BJ (cell line): ENCODE results near the gene PIK3R4. TPM values are rescaled to one million over a fixed set of nuclear protein-coding genes. Genes with fewer than 3 reads are reported as not detected.

Experiments used
- CTCF ChIA-PET: fragments of 350-600 bp; formaldehyde crosslinking; extraction: SDS; loops from one replicate; lab custom pipeline; 2021; ENCODE audit warnings: antibody characterized with exemption, inconsistent platforms; lab: Yijun Ruan, JAX
- POLR2A ChIA-PET: fragments of 300-600 bp; sonication (Branson Sonifier 250); formaldehyde crosslinking; extraction: SDS; loops from one replicate; lab custom pipeline; 2021; ENCODE audit warnings: antibody characterized with exemption; lab: Charles Lee
- DNase-seq: peaks from one replicate; pipeline ENCODE4 v3.0.0-alpha.2; 2011; ENCODE audit warnings: low read depth
- H3K27me3 ChIP-seq: 2 replicates; pipeline ENCODE4 v1.6.0; 2011; ENCODE audit warnings: low read length; ENCODE audit not compliant: control insufficient read depth, insufficient read depth
- H3K36me3 ChIP-seq: 2 replicates; pipeline ENCODE4 v1.5.1; 2011; ENCODE audit warnings: low read length; ENCODE audit not compliant: control insufficient read depth, insufficient read depth
- H3K4me3 ChIP-seq: 2 replicates; pipeline ENCODE4 v1.5.1; 2011; ENCODE audit warnings: low read depth, mild to moderate bottlenecking, control low read depth, low read length
- polyA plus RNA-seq: library from polyadenylated mRNA; depleted of rRNA; stranded (reverse); fragments of >200 nt; gene quantifications from 2 replicates; pipeline ENCODE4 v1.2.3, GENCODE V29; 2011
- TF ChIP-seq, protein P1 (sequence below): IDR thresholded peaks from 2 replicates; pipeline ENCODE4 v1.5.1; 2011; ENCODE audit warnings: low read depth, mild to moderate bottlenecking, control low read depth, inconsistent platforms, low read length, moderate library complexity; ENCODE audit not compliant: insufficient read depth

PIK3R4 gene
- polyA plus RNA-seq, 1 experiment = 29.5 TPM

DNA sequence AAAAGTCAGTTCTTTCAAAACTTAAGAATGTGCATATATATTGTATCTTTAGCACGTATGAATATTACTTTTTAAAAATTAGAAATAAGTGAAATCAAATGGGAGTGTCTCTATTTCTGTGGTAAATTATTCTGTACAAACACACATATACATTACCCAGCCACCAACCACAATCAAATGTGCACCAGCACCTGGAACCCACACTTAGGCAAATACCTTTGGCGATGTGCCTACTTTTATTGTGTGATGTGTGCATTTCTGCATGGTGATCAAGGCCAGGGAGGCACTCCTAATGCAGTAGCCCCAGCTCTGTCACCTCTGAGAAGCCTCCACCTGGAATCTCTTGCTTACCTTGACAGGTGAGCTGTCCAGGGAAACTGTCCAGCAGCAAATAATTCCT is 76.9 kb downstream of the PIK3R4 start:
- H3K36me3 ChIP-seq = peaks cover 3% of the 10 kb centered on the region; the same call in 1 of the 2 replicates
- H3K4me3 ChIP-seq = no peak overlapping the region
- TF ChIP-seq, protein P1, sequence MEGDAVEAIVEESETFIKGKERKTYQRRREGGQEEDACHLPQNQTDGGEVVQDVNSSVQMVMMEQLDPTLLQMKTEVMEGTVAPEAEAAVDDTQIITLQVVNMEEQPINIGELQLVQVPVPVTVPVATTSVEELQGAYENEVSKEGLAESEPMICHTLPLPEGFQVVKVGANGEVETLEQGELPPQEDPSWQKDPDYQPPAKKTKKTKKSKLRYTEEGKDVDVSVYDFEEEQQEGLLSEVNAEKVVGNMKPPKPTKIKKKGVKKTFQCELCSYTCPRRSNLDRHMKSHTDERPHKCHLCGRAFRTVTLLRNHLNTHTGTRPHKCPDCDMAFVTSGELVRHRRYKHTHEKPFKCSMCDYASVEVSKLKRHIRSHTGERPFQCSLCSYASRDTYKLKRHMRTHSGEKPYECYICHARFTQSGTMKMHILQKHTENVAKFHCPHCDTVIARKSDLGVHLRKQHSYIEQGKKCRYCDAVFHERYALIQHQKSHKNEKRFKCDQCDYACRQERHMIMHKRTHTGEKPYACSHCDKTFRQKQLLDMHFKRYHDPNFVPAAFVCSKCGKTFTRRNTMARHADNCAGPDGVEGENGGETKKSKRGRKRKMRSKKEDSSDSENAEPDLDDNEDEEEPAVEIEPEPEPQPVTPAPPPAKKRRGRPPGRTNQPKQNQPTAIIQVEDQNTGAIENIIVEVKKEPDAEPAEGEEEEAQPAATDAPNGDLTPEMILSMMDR = no peak
- CTCF ChIA-PET = no interaction called here
- POLR2A ChIA-PET = no interaction called here
- DNase-seq = no peak
- H3K27me3 ChIP-seq = no peaks in the 10 kb centered on the region

DNA sequence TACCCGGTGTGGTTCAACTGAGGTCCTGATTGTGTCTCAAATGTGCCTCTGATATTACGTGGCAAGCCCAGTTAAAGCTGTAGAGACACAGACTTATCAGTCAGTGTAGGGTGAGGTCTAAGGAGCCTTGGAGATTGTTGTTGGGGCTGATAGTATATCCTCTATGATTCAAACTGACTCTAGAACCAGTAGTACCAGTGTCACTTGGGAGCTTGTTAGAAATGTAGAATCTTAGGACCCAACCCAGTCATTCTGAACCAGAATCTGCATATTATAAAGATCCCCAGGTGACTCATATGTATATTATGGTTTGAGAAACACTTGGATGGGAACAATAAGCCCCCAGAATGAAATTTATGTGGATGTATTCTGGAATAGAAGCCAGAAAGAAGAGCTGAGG is 83.5 kb downstream of the PIK3R4 start:
- Histone ChIP-seq H3K4me3 (no peak overlapping the region), H3K36me3 (no peaks in the 10 kb centered on the region), H3K27me3 (no peaks in the 10 kb centered on the region)
- ChIA-PET CTCF (interaction anchor here (1.0 kb wide), 1 partner anchor 11 kb away, joined by 3 read pairs; no protein-coding TSS in a partner anchor), POLR2A (no interaction called here)
- TF ChIP-seq, protein P1 = no peak
- no peak for DNase-seq

DNA sequence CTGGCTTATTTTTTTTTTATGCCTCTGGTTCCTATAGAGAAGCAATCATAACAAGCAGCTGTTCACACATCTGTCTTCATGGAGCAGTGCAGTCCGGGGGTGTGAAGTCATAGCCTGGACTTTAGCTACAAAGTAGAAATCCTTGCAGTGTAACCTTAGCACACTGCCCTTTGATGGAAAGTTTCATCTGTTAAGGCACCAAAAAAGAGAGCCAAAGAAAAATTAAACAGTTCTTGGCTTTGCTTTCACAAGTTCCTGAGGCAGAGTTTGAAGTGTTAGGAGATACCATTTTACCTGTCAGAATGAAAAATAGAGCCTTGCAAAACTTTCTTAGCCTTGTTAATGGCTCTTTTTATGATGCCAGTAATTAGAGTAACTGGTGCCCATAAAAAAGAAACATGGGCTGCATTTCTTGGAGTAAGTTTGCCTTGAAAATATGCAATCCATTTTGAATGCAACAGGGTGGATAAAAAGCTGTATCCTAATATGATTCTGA is 84.1 kb downstream of the PIK3R4 start:
- DNase-seq = no peak
- TF ChIP-seq, protein P1 = no peak

DNA sequence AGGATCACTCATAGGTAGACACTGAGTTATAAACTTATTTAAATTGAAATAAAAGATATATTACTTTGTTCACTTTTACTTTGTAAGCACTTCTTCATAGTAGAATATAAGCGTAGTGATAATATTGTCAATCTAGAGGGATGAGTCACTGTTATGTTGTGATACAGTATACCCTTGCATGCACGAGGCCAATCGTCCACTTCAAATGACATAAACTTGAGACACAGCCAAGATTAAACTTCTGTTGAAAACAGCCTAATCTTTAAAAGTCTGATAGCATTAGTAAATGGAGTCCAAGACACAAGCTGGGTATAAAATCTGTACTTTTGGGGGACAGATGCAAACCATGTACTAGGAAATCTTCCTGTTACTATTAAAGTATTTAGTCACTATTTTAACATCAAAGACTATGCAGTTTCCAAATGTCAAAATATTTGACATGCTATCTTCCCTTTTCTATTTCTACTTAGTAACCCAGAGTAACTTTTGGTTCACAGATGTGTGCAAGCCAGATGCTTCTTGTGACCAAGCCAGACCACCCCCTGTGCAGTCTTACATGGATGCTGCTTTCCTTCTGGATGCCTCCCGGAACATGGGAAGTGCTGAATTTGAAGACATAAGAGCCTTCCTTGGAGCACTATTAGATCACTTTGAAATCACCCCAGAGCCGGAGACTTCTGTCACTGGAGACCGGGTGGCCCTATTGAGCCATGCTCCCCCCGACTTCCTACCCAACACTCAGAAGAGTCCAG is 85.3 kb downstream of the PIK3R4 start:
- H3K36me3 ChIP-seq = no peaks in the 10 kb centered on the region
- TF ChIP-seq, protein P1 = no peak
- CTCF ChIA-PET = no interaction called here
- H3K4me3 ChIP-seq = no peak overlapping the region
- POLR2A ChIA-PET = no interaction called here
- H3K27me3 ChIP-seq = no peaks in the 10 kb centered on the region
- DNase-seq = no peak

More for the DNA sequence above, 84.1 kb downstream of the PIK3R4 start:
- H3K4me3 ChIP-seq = no peak overlapping the region
- CTCF ChIA-PET = interaction anchor here (0.6 kb wide), 1 partner anchor 85 kb away, joined by 3 read pairs; no protein-coding TSS in a partner anchor
- no peaks in the 10 kb centered on the region for H3K36me3 ChIP-seq
- POLR2A ChIA-PET = no interaction called here
- no peaks in the 10 kb centered on the region for H3K27me3 ChIP-seq

DNA sequence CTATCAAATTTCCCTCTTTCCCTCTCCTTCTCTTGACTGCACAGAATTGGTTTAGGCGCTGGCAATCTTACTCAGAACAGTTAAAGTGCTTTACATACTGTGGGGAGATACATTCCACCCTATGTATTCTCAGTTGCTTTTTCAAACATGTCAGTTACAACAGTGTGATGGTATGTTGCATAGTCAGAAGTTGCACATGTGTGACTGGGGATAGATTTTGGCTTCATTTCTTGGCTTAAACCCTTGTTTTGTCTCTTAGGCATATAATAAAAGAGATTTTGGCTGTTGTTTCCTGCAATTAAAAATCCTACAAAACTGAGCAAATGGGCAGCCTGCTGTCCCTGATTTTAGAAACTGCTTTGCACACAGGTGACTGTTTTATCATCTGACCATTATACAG is 86.7 kb downstream of the PIK3R4 start:
- H3K27me3 ChIP-seq = no peaks in the 10 kb centered on the region
- CTCF ChIA-PET = no interaction called here
- no peak for DNase-seq
- no peaks in the 10 kb centered on the region for H3K36me3 ChIP-seq
- TF ChIP-seq, protein P1 = no peak
- H3K4me3 ChIP-seq = no peak overlapping the region
- POLR2A ChIA-PET = no interaction called here
